Mesenchymal stem cell (in vitro differentiated cells and primary cell): ENCODE data around the gene ATP8B3.
A peak's percentile ranks its signal among the peaks of the same experiment; 100 is the strongest.

Source experiments
- DNase-seq: peaks from one replicate; pipeline ENCODE4 v3.0.0-alpha.2; 2013
- H2AFZ ChIP-seq: one replicate; pipeline ENCODE4 v1.6.1; 2013; ENCODE audit warnings: low read depth, mild to moderate bottlenecking, control low read depth, inconsistent platforms, low read length, moderate library complexity
- H2AK5ac ChIP-seq: 2 replicates; pipeline ENCODE4 v1.6.1; 2013; ENCODE audit warnings: low read length, moderate library complexity, mild to moderate bottlenecking, inconsistent platforms; ENCODE audit not compliant: severe bottlenecking
- H2BK120ac ChIP-seq: one replicate; pipeline ENCODE4 v1.6.1; 2013; ENCODE audit warnings: low read depth, mild to moderate bottlenecking, inconsistent platforms, low read length, moderate library complexity
- H2BK12ac ChIP-seq, 2 experiments: one replicate each; pipeline ENCODE4 v1.6.1; 2013; ENCODE audit warnings: inconsistent platforms in 2 of 2, low read length in 2 of 2, mild to moderate bottlenecking in 2 of 2, moderate library complexity in 2 of 2, control low read depth in 1 of 2
- H2BK15ac ChIP-seq: one replicate; pipeline ENCODE4 v1.6.1; 2013; ENCODE audit warnings: mild to moderate bottlenecking, low read depth, inconsistent platforms; ENCODE audit not compliant: poor library complexity, severe bottlenecking
- H2BK5ac ChIP-seq: 2 replicates; pipeline ENCODE4 v1.6.1; 2013; ENCODE audit warnings: low read depth, mild to moderate bottlenecking, low read length, control low read depth, inconsistent platforms; ENCODE audit not compliant: poor library complexity, severe bottlenecking
- H3K14ac ChIP-seq, 2 experiments: one replicate each; pipeline ENCODE4 v1.6.1; 2013; ENCODE audit warnings: inconsistent platforms in 2 of 2, low read length in 2 of 2, control low read depth in 1 of 2, mild to moderate bottlenecking in 1 of 2, moderate library complexity in 1 of 2
- H3K18ac ChIP-seq, 2 experiments: one replicate each; pipeline ENCODE4 v1.6.1; 2013; ENCODE audit warnings: inconsistent platforms in 2 of 2, low read length in 2 of 2, control low read depth in 1 of 2, low read depth in 1 of 2, mild to moderate bottlenecking in 1 of 2
- H3K23ac ChIP-seq, 2 experiments: one replicate each; pipeline ENCODE4 v1.6.1; 2013; ENCODE audit warnings: inconsistent platforms in 2 of 2, low read length in 2 of 2, mild to moderate bottlenecking in 2 of 2, moderate library complexity in 2 of 2, control low read depth in 1 of 2
- H3K27ac ChIP-seq: 2 replicates; pipeline ENCODE4 v1.5.1; 2013; ENCODE audit warnings: mild to moderate bottlenecking, moderate library complexity, low read length, control low read depth, inconsistent platforms; ENCODE audit not compliant: poor library complexity, severe bottlenecking
- H3K27me3 ChIP-seq, 2 experiments: 2 replicates each; pipeline versions ENCODE4 v1.6.1 to v1.7.0; 2013; ENCODE audit warnings: low read length in 2 of 2, mild to moderate bottlenecking in 2 of 2, moderate library complexity in 2 of 2, control low read depth in 1 of 2, inconsistent platforms in 1 of 2; ENCODE audit not compliant: control insufficient read depth in 1 of 2, insufficient read depth in 1 of 2
- H3K36me3 ChIP-seq, 2 experiments: 2 replicates each; pipeline versions ENCODE4 v1.6.1 to v1.7.0; 2013; ENCODE audit warnings: low read length in 2 of 2, control low read depth in 1 of 2, inconsistent platforms in 1 of 2, low read depth in 1 of 2, mild to moderate bottlenecking in 1 of 2; ENCODE audit not compliant: insufficient read depth in 2 of 2, control insufficient read depth in 1 of 2
- H3K4ac ChIP-seq, 2 experiments: one replicate each; pipeline ENCODE4 v1.6.1; 2013; ENCODE audit warnings: inconsistent platforms in 2 of 2, low read length in 2 of 2, mild to moderate bottlenecking in 2 of 2, moderate library complexity in 2 of 2, control low read depth in 1 of 2, low read depth in 1 of 2
- H3K4me1 ChIP-seq: 2 replicates; pipeline ENCODE4 v1.6.1; 2013; ENCODE audit warnings: low read depth, low read length, control low read depth; ENCODE audit not compliant: control insufficient read depth, insufficient read depth
- H3K4me2 ChIP-seq: 2 replicates; pipeline ENCODE4 v1.6.1; 2013; ENCODE audit warnings: low read length, mild to moderate bottlenecking, inconsistent platforms; ENCODE audit not compliant: poor library complexity, severe bottlenecking
- H3K4me3 ChIP-seq, 2 experiments: 2 replicates each; pipeline versions ENCODE4 v1.5.1 to v1.7.0; 2013; ENCODE audit warnings: low read length in 2 of 2, mild to moderate bottlenecking in 2 of 2, control low read depth in 1 of 2, low read depth in 1 of 2; ENCODE audit not compliant: insufficient read depth in 1 of 2
- H3K79me1 ChIP-seq: replicated peaks from 2 replicates; pipeline ENCODE4 v1.6.1; 2013; ENCODE audit warnings: mild to moderate bottlenecking, control low read depth, low read length, inconsistent platforms; ENCODE audit not compliant: poor library complexity, severe bottlenecking
- H3K9ac ChIP-seq: 2 replicates; pipeline ENCODE4 v1.7.0; 2013; ENCODE audit warnings: mild to moderate bottlenecking, low read length, moderate library complexity
- H3K9me3 ChIP-seq: 2 replicates; pipeline ENCODE4 v1.7.0; 2013; ENCODE audit warnings: mild to moderate bottlenecking, low read length; ENCODE audit not compliant: control insufficient read depth
- H4K8ac ChIP-seq: one replicate; pipeline ENCODE4 v1.6.1; 2013; ENCODE audit warnings: inconsistent platforms, mild to moderate bottlenecking, low read length, moderate library complexity
- H4K91ac ChIP-seq: one replicate; pipeline ENCODE4 v1.6.1; 2013; ENCODE audit warnings: mild to moderate bottlenecking, low read length, inconsistent platforms
- WGBS: methylation state at CpG from one replicate; pipeline ENCODE4 v1.1.7; 2013; ENCODE audit warnings: mixed read lengths; 5-methylcytosine and 5-hydroxymethylcytosine counted together

The ATP8B3 gene

DNA sequence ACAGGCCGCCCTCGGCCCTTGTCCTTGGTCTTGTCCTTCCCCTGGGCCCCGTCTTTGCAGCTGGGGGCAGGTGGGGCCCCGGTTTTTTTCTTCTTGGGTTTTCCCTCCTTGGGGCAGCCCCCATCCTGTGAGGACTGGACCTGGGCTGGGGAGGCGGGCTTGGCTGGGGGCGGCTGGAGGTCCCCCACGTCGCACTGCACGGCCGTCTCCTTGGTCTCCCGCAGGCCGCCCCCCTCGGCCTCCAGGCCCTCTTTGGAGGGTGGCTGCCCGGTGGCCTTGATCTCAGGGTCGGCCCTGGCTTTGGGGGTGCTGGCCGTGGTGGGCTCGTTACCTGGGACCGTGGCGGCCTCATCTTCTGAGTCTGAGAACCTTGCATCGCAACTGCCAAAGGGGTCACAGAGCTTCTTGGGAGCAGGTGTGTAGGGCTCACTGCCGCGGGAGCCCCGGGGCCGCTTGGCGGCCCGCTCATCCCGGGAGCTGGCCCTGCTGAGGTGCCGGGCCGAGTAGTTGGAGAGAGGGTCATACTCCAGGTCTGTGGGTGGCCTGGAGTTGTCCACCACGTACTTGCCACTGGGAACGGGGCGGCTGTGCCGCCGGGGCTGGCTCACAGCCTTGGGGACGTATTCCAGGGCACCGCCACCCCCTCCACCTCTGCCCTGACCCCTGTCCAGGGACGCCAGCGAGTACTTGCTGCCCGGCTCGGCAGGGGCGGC is 15.6 kb upstream of the ATP8B3 start:
- Histone ChIP-seq H2BK120ac (no peak overlapping the region), H3K9me3 (no peaks in the 10 kb centered on the region), H3K27me3 (no peaks in the 10 kb centered on the region), H3K27ac (peak overlapping the region; percentile 16), H3K36me3 (peaks cover 38 to 69% of the 10 kb centered on the region in 2 experiments), H2BK15ac (peak overlapping the region; percentile 14), H2BK12ac (no peak overlapping the region), H3K79me1 (peaks cover 38% of the 10 kb centered on the region), H3K4me1 (peaks cover 34% of the 10 kb centered on the region), H2AK5ac (peak overlapping the region; percentile 53), H4K91ac (no peak overlapping the region), H3K23ac (no peak overlapping the region), H2AFZ (no peak overlapping the region), H3K4me2 (no peak overlapping the region), H3K4me3 (no peak overlapping the region), H3K18ac (no peak overlapping the region), H3K9ac (no peak overlapping the region), H4K8ac (peak overlapping the region; percentile 96), H3K14ac (no peak overlapping the region), H2BK5ac (no peak overlapping the region), H3K4ac (peak overlapping the region in 1 of 2 experiments; percentile 42)
- WGBS = 97% methylated on average over 41 of the region's 41 CpGs
- DNase-seq = no peak

DNA sequence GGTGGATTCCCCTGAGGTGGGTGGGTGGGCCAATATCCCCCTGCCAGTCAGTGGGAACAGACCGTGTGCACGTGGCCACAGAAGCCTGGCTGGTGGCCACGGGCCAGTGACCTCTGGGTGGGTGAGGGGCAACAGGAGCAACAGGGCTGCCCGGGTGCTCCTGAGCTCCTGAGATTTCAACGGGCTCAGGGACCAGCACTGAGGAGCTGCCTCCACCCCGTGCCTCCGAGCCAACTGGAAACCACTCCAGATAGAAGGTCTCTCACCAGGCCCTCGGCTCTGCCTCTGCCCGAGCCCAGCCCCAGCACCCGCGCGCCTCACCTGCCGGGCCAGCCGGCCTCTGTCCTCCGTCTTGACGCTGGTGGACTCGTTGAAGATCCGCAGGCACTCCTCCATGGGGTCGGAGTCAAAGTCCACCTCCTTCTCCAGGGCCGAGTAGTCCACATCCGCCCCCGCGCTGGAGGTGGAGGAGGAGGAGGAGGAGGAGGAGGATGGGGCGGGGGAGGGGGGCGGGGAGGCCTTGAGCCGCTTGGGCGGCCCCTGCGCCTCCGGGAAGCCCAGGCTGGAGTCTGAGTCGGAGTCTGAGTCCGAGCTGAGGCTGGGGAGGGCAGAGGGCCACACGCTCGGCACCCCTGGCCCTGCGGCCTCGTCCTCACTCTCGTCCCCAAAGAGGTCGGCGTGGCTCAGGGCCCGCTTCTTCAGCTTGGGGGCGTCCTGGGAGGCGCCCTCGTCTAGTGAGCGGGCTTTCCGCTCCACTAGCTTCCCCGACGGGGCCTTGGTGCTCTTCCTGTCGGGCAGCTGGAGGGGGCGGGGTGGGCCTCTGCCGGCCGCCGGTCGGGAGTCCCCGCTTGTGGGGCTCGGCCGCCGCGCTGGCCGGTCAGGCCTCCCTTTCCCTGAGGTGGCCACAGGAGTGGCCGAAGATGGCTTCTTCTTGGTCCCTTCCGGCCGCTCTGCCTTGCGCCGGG is 14.8 kb upstream of the ATP8B3 start:
- Histone ChIP-seq H3K9me3 (no peaks in the 10 kb centered on the region), H3K27ac (peak overlapping the region; percentile 71), H3K4me2 (peak overlapping the region; percentile 78), H3K4ac (peak overlapping the region; percentile 8 to 42), H3K18ac (peak overlapping the region; percentile 67 to 70), H3K4me3 (peak overlapping the region in 1 of 2 experiments; percentile 22), H3K23ac (no peak overlapping the region), H3K4me1 (peaks cover 34% of the 10 kb centered on the region), H2BK15ac (peak overlapping the region; percentile 88), H2BK12ac (peak overlapping the region; percentile 59 to 63), H3K14ac (peak overlapping the region in 1 of 2 experiments; percentile 19), H2BK120ac (peak overlapping the region; percentile 45), H4K91ac (peak overlapping the region; percentile 91), H3K9ac (no peak overlapping the region), H2AFZ (no peak overlapping the region), H3K79me1 (peaks cover 46% of the 10 kb centered on the region), H3K27me3 (no peaks in the 10 kb centered on the region), H2BK5ac (peak overlapping the region; percentile 21), H2AK5ac (no peak overlapping the region), H4K8ac (peak overlapping the region; percentile 96), H3K36me3 (peaks cover 46 to 74% of the 10 kb centered on the region in 2 experiments)
- DNase-seq = peak; percentile 30
- 36% methylated on average over 58 of the region's 63 CpGs for WGBS

DNA sequence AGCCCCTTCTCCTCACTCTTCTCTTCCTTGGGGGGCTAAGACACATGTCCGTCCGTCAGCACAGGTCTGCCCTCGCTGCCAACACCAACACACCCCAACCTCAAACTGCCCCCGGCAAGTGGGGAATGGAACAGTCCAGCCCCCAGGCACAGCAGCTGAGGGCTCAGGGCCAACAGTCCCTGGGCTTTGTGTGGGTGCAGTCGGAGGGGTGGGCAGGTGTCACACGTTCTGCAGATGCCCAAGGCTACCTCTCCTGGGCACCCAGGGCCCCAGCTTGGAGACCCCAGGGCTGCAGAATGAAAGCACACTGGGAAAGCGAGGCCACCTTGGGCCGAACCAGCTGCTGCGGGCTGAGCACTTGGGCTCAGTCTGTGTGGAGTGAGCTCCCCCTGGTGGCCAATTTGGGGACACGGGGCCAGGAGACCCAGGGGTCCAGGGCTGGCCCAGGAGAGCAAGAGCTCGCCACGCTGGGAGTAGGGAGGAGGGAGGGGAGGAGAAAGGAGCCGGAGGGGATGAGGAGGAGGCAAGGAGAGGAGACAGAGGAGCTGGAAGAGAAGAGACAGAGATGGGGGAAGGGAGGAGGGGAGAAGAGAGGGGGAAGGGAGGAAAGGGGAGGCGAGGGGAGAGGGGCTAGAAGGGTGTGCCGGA is 14.0 kb upstream of the ATP8B3 start:
- Histone ChIP-seq H3K27me3 (no peaks in the 10 kb centered on the region), H4K91ac (peak overlapping the region; percentile 91), H2BK5ac (no peak overlapping the region), H2AFZ (no peak overlapping the region), H2BK15ac (peak overlapping the region; percentile 88), H2BK12ac (peak overlapping the region; percentile 59 to 63), H3K18ac (peak overlapping the region; percentile 8 to 67), H3K23ac (peak overlapping the region in 1 of 2 experiments; percentile 83), H4K8ac (peak overlapping the region; percentile 66), H2BK120ac (peak overlapping the region; percentile 45), H3K4me3 (peak overlapping the region in 1 of 2 experiments; percentile 22), H3K4me1 (peaks cover 34% of the 10 kb centered on the region), H3K9ac (peak overlapping the region; percentile 32), H3K27ac (peak overlapping the region; percentile 71), H3K9me3 (no peaks in the 10 kb centered on the region), H3K4ac (peak overlapping the region; percentile 6 to 17), H3K36me3 (peaks cover 51 to 78% of the 10 kb centered on the region in 2 experiments), H3K79me1 (peaks cover 51% of the 10 kb centered on the region), H3K4me2 (peak overlapping the region; percentile 78), H3K14ac (peak overlapping the region in 1 of 2 experiments; percentile 75), H2AK5ac (no peak overlapping the region)
- 42% methylated on average over 15 of the region's 15 CpGs for WGBS
- DNase-seq = peak; percentile 80
